ENCODE measurements around the gene BCL3. TPM values are rescaled to one million over a fixed set of nuclear protein-coding genes. Genes with fewer than 3 reads are reported as not detected.
A peak's percentile ranks its signal among the peaks of the same experiment; 100 is the strongest.

BCL3 gene
- total and polyA plus RNA-seq, 2 of the 13 experiments (the other 11 are each of a cell fraction or from before 2014, with no cell fraction given): 2.3 to 4.0 TPM

DNA sequence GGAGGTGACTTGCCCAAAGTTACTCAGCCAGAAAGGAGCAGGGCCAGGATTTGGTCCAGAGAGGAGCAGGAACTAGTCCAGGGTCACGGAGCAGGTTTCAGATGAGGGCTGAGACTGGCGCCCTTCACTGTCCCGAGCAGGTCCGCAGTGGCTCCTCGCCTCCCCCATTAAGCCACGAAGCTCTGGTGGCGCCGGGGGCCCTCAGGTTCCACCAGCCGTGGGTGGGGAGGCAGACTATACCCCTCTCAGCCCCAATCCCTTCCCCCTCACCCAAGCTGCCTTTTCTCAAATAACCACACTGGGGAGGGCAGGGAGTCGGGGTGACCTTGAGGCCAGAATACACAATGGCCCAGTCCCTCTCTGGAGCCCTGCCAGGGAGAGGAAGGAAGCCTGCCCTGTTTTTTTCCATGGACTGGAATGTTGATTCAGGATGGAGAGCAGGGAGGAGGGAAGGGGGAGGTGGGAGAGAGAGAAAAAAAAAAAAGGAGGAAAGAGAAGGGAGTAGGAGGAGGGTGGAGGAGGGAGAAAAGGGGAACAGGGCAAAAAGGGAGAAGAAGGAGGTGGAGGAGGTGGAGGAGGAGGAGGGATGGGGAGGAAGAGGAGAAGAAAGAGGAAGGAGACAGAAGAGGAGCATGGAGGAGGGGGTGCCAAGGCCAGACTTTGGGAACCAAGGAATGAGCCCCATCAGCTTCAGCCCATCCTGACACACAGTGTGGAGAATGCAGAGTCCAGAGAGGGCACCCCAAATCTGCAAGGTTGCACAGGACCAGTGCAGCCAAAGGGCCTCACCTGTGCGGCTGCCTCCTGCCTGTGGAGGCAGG lies 29.9 kb upstream of the BCL3 start (continued):
- TF ChIP-seq NR2F1 (CRISPR knock-in tag; IDR thresholded peaks at IDR 0.05) (peak; percentile 67 to 71), ZFAT (CRISPR knock-in tag; conservative IDR thresholded peaks at IDR 0.05) (no peak), RCOR2 (CRISPR knock-in tag; IDR thresholded peaks at IDR 0.05) (peak; percentile 77), HES4 (CRISPR knock-in tag; IDR thresholded peaks at IDR 0.05; ENCODE audit: borderline replicate concordance) (no peak), FUBP1 (CRISPR knock-in tag; IDR thresholded peaks at IDR 0.05; ENCODE audit: borderline replicate concordance) (no peak), MED13 (CRISPR knock-in tag; IDR thresholded peaks at IDR 0.05) (0 out of 2 replicates have a peak, but pooled peaks have one; percentile 79), ISX (CRISPR knock-in tag; conservative IDR thresholded peaks at IDR 0.05) (no peak), HNF4A (CRISPR knock-in tag; IDR thresholded peaks at IDR 0.05) (peak; percentile 65), CENPX (CRISPR knock-in tag; IDR thresholded peaks at IDR 0.05) (no peak), SALL1 (CRISPR knock-in tag; IDR thresholded peaks at IDR 0.05) (peak; percentile 95), BHLHE40 (IDR thresholded peaks at IDR 0.05; ENCODE audit: low read length) (no peak), ZNF780A (CRISPR knock-in tag; IDR thresholded peaks at IDR 0.05) (no peak), KDM1A (CRISPR knock-in tag; IDR thresholded peaks at IDR 0.05) (no peak), HDAC6 (IDR thresholded peaks at IDR 0.05; ENCODE audit: low read depth, low read length) (no peak), FOXP1 (IDR thresholded peaks at IDR 0.05) (no peak), FOXP1 (CRISPR knock-in tag; IDR thresholded peaks at IDR 0.05) (peak; percentile 66; the same call in 1 of the 2 replicates), ZFY (CRISPR knock-in tag; IDR thresholded peaks at IDR 0.05) (peak; percentile 43; the same call in 1 of the 2 replicates), ZNF841 (CRISPR knock-in tag; IDR thresholded peaks at IDR 0.05; ENCODE audit: borderline replicate concordance) (no peak), PPARG (CRISPR knock-in tag; conservative IDR thresholded peaks at IDR 0.05) (peak; percentile 43; the same call in 1 of the 2 replicates), ZNF629 (CRISPR knock-in tag; conservative IDR thresholded peaks at IDR 0.05) (peak; percentile 29; the same call in 1 of the 2 replicates), ZNF121 (CRISPR knock-in tag; IDR thresholded peaks at IDR 0.05) (peak; percentile 44; the same call in 1 of the 2 replicates), RFXAP (CRISPR knock-in tag; IDR thresholded peaks at IDR 0.05; ENCODE audit: borderline replicate concordance) (peak; percentile 61; the same call in 1 of the 2 replicates)
- TF ChIP-seq, protein P1, sequence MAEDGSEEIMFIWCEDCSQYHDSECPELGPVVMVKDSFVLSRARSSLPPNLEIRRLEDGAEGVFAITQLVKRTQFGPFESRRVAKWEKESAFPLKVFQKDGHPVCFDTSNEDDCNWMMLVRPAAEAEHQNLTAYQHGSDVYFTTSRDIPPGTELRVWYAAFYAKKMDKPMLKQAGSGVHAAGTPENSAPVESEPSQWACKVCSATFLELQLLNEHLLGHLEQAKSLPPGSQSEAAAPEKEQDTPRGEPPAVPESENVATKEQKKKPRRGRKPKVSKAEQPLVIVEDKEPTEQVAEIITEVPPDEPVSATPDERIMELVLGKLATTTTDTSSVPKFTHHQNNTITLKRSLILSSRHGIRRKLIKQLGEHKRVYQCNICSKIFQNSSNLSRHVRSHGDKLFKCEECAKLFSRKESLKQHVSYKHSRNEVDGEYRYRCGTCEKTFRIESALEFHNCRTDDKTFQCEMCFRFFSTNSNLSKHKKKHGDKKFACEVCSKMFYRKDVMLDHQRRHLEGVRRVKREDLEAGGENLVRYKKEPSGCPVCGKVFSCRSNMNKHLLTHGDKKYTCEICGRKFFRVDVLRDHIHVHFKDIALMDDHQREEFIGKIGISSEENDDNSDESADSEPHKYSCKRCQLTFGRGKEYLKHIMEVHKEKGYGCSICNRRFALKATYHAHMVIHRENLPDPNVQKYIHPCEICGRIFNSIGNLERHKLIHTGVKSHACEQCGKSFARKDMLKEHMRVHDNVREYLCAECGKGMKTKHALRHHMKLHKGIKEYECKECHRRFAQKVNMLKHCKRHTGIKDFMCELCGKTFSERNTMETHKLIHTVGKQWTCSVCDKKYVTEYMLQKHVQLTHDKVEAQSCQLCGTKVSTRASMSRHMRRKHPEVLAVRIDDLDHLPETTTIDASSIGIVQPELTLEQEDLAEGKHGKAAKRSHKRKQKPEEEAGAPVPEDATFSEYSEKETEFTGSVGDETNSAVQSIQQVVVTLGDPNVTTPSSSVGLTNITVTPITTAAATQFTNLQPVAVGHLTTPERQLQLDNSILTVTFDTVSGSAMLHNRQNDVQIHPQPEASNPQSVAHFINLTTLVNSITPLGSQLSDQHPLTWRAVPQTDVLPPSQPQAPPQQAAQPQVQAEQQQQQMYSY (CRISPR knock-in tag; IDR thresholded peaks at IDR 0.05): 0 out of 2 replicates have a peak, but pooled peaks have one; percentile 31
- TF ChIP-seq, protein P2, sequence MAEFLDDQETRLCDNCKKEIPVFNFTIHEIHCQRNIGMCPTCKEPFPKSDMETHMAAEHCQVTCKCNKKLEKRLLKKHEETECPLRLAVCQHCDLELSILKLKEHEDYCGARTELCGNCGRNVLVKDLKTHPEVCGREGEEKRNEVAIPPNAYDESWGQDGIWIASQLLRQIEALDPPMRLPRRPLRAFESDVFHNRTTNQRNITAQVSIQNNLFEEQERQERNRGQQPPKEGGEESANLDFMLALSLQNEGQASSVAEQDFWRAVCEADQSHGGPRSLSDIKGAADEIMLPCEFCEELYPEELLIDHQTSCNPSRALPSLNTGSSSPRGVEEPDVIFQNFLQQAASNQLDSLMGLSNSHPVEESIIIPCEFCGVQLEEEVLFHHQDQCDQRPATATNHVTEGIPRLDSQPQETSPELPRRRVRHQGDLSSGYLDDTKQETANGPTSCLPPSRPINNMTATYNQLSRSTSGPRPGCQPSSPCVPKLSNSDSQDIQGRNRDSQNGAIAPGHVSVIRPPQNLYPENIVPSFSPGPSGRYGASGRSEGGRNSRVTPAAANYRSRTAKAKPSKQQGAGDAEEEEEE (CRISPR knock-in tag; IDR thresholded peaks at IDR 0.05; ENCODE audit: borderline replicate concordance): peak; percentile 58; the same call in 1 of the 2 replicates
